NCI-H2029 treated with DMSO at 0.1 percent for 48 hours (cell line): ENCODE results near the gene SMIM17.
"Not testable (repeated sequence)": the region's sequence is repeated elsewhere in the genome, so short reads cannot be mapped to it uniquely, and the experiment has no call there.

Experiments used
- DNase-seq: peaks from one replicate; lab custom pipeline; 2025; lab: John Stamatoyannopoulos, UW

Gene SMIM17

DNA sequence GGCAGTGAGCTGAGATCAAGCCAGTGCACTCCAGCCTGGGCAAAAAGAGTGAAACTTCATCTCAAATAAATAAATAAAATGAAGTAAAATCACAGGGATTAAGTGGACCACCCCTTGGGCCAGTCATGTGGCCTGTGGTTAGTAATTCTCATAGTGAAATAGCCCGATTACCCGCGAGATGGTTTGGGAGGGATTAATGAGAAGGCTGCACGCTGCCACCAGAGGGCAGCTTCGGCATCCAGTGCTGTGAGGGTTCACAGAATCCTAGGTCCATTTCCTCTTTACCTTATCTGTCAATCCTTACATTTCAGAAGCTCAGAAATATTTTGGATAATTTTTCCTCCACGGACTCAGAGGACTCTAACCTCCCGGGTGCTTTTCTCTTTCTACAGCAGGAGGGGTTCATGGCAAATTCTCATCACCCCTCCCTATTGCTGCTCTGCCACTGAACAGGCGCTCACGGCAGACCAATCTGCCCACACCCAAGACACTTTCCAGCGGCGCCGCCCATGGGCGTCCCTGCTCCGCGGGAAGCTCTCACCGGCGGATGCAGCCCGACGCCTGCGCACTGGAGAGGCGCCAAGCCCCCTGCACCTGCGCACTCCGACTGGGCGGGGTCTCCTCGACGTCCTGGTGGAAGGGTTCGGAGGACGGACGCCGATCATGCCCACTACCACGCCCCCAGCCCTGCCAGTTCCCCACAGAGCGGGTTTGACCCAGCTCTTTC is 17.6 kb downstream of the SMIM17 start:
- no peak for DNase-seq

DNA sequence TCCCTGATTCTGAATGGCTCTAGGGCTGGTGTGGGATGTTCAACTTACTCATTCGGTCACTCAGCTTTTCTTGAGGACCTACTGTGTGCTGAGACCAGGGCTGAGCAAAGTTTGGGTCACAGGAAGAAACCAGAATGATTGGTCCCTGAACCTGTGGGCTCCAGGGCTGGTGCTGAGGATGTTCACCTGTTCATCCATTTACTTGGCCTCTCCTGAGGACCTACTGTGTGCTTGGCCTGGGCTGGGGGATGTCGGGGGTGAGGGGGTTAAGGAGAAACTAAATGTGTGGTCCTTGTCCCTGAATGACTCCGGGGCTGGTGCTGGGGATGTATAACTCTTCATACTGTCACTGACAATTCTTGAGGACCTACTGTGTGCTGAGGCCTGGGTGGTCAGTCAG is 18.3 kb downstream of the SMIM17 start:
- no peak for DNase-seq

DNA sequence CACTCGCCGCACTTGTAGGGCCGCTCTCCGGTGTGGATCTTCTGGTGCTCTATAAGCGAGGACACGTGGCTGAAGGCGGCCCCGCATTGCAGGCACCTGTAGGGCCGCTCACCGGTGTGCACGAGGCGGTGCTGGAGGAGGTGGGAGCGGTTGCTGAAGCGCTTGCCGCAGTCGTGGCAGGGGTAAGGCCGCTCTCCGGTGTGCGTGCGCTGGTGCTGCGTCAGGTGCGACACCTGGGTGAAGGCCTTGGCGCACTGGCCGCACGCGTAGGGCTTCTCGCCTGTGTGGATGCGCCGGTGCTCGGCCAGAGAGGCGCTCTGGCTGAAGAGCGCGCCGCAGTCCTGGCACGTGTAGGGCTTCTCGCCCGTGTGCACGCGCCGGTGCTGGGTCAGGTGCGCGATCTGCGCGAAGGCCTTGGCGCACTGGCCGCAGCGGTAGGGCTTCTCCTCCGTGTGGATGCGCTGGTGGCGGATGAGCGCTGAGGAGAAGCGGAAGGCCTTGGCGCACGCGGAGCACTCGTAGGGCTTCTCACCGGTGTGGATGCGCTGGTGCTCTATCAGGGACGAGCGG is 21.1 kb downstream of the SMIM17 start:
- DNase-seq: no peak

DNA sequence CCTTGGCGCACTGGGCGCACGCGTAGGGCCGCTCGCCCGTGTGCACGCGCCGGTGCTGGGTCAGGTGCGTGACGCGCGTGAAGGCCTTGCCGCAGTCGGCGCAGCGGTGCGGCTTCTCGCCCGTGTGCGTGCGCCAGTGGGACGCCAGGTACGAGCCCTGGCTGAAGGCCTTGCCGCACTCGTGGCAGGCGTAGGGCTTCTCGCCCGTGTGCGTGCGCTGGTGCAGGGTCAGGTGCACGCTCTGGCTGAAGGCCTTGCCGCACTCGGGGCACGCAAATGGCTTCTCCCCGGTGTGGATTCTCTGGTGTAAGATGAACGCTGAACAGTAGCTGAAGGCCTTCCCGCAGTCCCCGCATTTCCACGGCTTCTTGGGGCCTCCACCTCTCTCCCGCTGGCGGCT is 21.6 kb downstream of the SMIM17 start:
- no peak for DNase-seq

DNA sequence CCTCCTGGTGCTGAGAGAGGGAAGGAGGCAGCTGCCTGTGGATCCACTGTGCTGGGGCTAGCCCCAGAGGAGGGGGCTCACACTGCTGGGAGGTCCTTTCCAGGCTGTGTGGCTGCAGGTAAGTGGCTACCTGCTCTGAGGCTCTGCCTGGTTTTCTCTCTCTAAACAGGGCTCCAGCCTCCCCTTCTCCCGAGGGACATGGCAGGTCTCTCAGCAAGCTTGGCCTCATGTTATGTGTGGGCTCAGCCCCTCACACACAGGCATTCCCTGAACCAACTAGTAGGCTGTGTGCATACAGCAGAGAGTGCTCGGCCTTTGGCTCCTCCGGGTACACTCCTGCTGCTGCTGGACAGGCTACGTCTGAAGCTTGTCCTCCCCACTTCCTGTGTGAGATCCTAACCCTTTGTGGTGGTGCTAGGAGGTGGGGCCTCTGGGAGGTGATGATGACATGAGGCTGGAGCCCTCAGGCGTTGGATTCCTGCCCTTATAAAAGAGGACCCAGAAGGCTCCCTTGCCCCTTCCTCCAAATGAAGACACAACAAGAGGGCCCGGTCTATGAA is 24.4 kb downstream of the SMIM17 start:
- DNase-seq: no peak

DNA sequence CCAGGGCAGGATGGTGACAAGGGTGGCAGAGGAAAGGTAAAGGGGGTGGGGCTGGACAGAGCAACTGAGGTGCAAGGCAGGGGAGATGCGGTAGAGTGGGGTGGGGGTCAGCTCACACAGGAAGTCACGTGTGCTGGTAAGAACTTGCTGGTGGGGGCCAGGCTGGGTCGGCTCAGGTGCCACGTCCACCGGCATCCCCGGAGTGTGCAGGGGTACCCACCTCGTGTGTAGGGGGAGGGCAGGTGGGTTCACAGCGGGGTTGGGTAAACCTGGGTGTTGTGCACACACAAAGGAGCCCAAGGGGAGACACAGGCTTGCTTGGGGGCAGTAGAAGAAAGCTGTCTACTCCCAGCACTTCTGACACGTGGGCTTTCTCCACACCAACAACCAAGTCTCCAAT is 25.7 kb downstream of the SMIM17 start:
- DNase-seq: no peak

- no peak for DNase-seq
Measured at GRCh38 chr19:56670401-56670960, 27.5 kb downstream of the SMIM17 start.

DNA sequence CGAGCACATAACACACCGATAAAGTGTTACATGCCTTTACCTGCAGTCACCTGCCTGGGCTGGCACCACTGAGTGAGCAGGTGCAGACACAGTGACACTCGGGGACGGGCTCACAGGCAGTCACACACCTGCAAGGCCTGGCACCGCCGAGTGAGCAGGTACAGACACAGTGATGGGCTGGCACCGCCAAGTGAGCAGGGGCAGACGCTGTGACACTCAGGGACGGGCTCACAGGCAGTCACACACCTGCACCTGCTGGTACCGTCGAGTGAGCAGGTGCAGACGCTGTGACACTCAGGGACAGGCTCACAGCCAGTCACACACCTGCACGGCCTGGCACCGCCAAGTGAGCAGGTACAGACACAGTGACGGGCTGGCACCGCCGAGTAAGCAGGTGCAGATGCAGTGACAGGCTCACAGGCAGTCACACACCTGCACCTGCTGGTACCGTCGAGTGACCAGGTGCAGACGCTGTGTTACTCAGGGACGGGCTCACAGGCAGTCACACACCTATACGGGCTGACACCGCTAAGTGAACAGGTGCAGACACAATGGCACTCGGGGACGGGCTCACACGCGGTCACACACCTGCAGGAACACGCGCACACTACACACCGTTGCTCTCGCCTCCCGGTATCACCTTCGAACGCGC is 28.1 kb downstream of the SMIM17 start:
- DNase-seq: no peak

- DNase-seq: no peak
Measured at GRCh38 chr19:56671613-56671994, 28.6 kb downstream of the SMIM17 start, which contains the start of gene ZNF835. ZNF835 (minus strand) TSS chr19:56671757; CDS start chr19:56665198, 6,559 bp downstream.

DNA sequence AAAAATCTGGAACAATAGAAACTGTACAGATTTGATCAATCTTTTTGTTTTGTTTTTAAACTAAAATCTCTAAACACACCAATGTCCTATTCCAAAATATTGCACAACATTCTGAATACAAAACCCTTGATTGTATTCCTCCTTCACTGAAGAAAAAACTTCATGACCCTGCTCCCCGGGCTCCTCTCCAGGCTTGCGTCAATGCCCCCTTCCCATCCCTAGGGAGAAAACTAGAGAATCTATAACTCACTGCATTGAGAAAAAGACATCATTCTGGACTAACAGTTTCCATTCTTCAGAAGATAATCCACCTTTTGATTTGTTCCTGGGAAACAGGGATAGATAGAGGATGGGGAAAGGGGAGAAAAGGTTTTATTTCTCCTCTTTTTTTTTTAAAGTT is 29.7 kb downstream of the SMIM17 start:
- not testable (repeated sequence) for DNase-seq

DNA sequence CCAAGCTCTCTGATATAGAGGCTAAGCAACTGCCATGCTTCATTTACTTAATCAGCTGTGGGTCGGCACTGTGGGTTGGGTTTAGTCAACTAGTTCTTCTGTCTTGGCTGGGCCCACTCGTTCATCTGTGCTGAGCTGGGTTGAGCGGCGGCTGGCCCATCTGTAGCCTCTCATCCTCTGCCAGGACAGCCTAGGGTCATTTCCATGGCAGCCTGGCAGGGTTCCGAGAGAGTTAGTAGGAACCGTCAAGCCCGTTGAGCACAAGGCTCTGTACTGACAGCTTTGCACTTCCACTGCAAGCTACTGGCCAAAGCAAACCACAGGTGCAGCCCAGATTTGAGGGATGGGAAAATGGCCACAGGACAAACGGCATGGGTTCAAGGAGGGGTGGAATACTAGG is 35.2 kb downstream of the SMIM17 start:
- no peak for DNase-seq

- DNase-seq: no peak
Measured at GRCh38 chr19:56681702-56682101, 38.7 kb downstream of the SMIM17 start.

DNA sequence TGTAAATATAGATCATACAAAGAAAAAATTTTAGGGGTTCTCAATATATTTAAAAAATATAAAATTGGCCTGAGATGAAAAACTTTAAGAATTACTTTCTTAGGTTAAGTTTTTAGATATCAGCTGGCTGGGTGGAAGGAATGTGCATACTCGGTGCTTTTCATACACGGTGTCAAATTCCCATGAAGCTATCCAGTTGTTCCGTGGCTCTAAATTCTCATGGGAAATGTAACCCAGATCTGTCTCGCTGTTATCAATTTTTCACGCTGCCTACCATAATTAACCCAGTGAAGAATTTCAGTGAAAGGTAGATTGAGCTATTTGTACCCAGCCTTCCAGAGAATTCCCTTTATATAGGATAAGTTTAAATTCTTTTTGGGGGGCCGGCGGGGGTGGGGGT is 40.2 kb downstream of the SMIM17 start:
- no peak for DNase-seq

DNA sequence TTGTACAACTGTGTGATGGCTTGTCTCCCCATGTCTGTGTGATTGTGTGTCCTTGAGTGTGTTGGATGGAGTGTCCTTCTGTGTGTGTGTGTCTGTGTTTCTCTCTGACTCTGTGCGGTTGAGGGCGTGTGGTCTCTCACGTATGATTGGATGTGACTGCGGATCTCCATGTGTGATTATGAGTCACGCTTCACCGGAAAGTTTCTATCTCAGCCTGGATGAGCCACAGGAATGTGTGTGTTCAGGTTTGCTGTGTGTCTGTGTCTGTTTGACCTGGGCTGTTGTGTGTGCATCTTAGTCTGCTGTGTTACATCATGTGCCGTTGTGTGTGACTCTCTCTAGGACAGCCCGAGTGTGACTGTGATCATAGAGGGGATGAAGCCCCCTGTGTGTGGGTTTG is 44.1 kb downstream of the SMIM17 start:
- DNase-seq: no peak

GRCh38 chr19:56689198-56689597 is 46.2 kb downstream of the SMIM17 start:
- DNase-seq: no peak

GRCh38 chr19:56690670-56691069 is 47.7 kb downstream of the SMIM17 start:
- no peak for DNase-seq

GRCh38 chr19:56692206-56692895 is 49.4 kb downstream of the SMIM17 start:
- no peak for DNase-seq

- DNase-seq: no peak
Measured at GRCh38 chr19:56699552-56699951, 56.6 kb downstream of the SMIM17 start.

- DNase-seq: no peak
Measured at GRCh38 chr19:56701895-56702294, 58.9 kb downstream of the SMIM17 start.

DNA sequence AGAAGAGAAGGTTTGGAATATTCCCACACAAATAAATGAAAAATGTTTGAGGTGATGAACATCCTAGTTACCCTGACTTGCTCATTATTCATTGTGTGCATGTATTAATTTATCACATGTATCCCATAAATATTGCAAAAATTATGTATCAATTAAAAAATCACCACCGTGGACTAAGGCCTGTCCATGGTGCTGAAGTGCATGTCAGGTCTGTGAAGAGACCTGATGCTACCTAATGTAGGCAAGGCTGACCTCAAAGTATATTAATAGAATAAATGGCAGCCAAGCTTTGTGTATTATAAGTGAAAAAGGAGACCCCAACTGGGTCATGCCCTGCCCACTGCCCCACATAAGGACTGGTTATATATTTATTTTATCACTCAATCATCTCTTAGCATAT is 63.0 kb downstream of the SMIM17 start:
- DNase-seq: no peak
